ENCODE measurements around the gene TDRD7.

DNA sequence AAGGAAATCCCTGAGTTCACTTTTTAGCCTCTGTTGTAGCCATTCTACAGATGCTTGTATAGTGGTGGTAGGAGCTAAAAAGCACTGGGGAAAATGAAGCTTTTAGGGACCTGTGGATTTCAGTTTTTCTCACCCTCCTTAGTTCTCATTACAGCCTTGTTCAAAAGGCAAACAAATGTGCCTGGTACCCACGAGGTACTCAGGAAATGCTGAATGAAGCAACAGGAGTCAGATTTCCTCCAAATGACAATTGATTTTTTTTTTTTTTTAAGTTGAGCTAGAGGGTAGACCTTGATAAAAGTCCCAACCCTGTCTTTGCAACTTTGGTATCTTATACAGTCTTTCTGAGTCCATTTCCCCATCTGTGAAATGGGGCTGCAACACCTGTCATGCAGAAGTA is 68.3 kb downstream of the TDRD7 start:
- TF ChIP-seq CTCF (IDR thresholded peaks at IDR 0.05) = no peak
- TF ChIP-seq EZH2 (IDR thresholded peaks at IDR 0.05; ENCODE audit: borderline replicate concordance, insufficient read depth, low read depth, low read length, poor library complexity, severe bottlenecking) = no peak

Data from B cell (primary cell).